Parathyroid adenoma (tissue), 2 donors: Measurements from ENCODE around the gene MGST2.

ENCODE experiments used
- H2AFZ ChIP-seq: fragments of 300-600 bp; sonication (generic); one replicate; pipeline ENCODE4 v1.7.0; 2017; ENCODE audit warnings: antibody characterized with exemption, mild to moderate bottlenecking
- H3K27ac ChIP-seq: fragments of 300-600 bp; sonication (generic); one replicate; pipeline ENCODE4 v1.7.0; 2017
- H3K27me3 ChIP-seq: fragments of 300-600 bp; sonication (generic); one replicate; pipeline ENCODE4 v1.7.0; 2017; ENCODE audit warnings: low read length; ENCODE audit not compliant: control insufficient read depth, insufficient read depth
- H3K36me3 ChIP-seq: fragments of 300-600 bp; sonication (generic); one replicate; pipeline ENCODE4 v1.7.0; 2017; ENCODE audit warnings: low read length; ENCODE audit not compliant: control insufficient read depth, insufficient read depth
- H3K4me1 ChIP-seq: fragments of 300-600 bp; sonication (generic); one replicate; pipeline ENCODE4 v1.7.0; 2017; ENCODE audit warnings: control low read depth
- H3K4me2 ChIP-seq: fragments of 300-600 bp; sonication (generic); one replicate; pipeline ENCODE4 v1.7.0; 2017; ENCODE audit warnings: low read length
- H3K4me3 ChIP-seq: fragments of 300-600 bp; sonication (generic); one replicate; pipeline ENCODE4 v1.7.0; 2017; ENCODE audit warnings: low read depth, low read length
- H3K79me2 ChIP-seq: fragments of 300-600 bp; sonication (generic); one replicate; pipeline ENCODE4 v1.7.0; 2017; ENCODE audit warnings: control low read depth
- H3K9ac ChIP-seq: fragments of 300-600 bp; sonication (generic); one replicate; pipeline ENCODE4 v1.7.0; 2017; ENCODE audit warnings: mild to moderate bottlenecking
- H3K9me3 ChIP-seq: fragments of 300-600 bp; sonication (generic); one replicate; pipeline ENCODE4 v1.7.0; 2017; ENCODE audit warnings: low read length; ENCODE audit not compliant: control insufficient read depth
- CTCF ChIP-seq: fragments of 300-600 bp; sonication (generic); IDR thresholded peaks from one replicate; pipeline ENCODE4 v1.7.0; 2017; ENCODE audit warnings: antibody characterized with exemption, mild to moderate bottlenecking
- donor health status: primary hyperparathyroidism.

The MGST2 gene

GRCh38 chr4:139670775-139671174 is 5.2 kb downstream of the MGST2 start:
- Histone ChIP-seq H3K4me2 (no peak overlapping the region), H3K79me2 (peaks cover 6% of the 10 kb centered on the region), H3K27me3 (no peaks in the 10 kb centered on the region), H3K4me1 (peaks cover 3% of the 10 kb centered on the region), H3K27ac (no peak overlapping the region), H3K9ac (no peak overlapping the region), H2AFZ (no peak overlapping the region), H3K4me3 (no peak overlapping the region), H3K9me3 (no peaks in the 10 kb centered on the region), H3K36me3 (no peaks in the 10 kb centered on the region)
- no peak for TF ChIP-seq CTCF

- Histone ChIP-seq H3K9me3 (no peaks in the 10 kb centered on the region), H3K79me2 (peaks cover 5% of the 10 kb centered on the region), H3K9ac (no peak overlapping the region), H3K36me3 (no peaks in the 10 kb centered on the region), H2AFZ (no peak overlapping the region), H3K27me3 (no peaks in the 10 kb centered on the region), H3K4me1 (peaks cover 3% of the 10 kb centered on the region), H3K4me2 (no peak overlapping the region), H3K27ac (no peak overlapping the region), H3K4me3 (no peak overlapping the region)
- no peak for TF ChIP-seq CTCF
Measured at GRCh38 chr4:139672215-139672614, 6.6 kb downstream of the MGST2 start.

- Histone ChIP-seq H3K36me3 (no peaks in the 10 kb centered on the region), H3K79me2 (peaks cover 4% of the 10 kb centered on the region), H3K4me2 (no peak overlapping the region), H3K9me3 (no peaks in the 10 kb centered on the region), H3K4me1 (peaks cover 3% of the 10 kb centered on the region), H3K4me3 (no peak overlapping the region), H3K27me3 (no peaks in the 10 kb centered on the region), H3K9ac (no peak overlapping the region), H2AFZ (no peak overlapping the region), H3K27ac (no peak overlapping the region)
- TF ChIP-seq CTCF: no peak
Measured at GRCh38 chr4:139672732-139673131, 7.1 kb downstream of the MGST2 start.

DNA sequence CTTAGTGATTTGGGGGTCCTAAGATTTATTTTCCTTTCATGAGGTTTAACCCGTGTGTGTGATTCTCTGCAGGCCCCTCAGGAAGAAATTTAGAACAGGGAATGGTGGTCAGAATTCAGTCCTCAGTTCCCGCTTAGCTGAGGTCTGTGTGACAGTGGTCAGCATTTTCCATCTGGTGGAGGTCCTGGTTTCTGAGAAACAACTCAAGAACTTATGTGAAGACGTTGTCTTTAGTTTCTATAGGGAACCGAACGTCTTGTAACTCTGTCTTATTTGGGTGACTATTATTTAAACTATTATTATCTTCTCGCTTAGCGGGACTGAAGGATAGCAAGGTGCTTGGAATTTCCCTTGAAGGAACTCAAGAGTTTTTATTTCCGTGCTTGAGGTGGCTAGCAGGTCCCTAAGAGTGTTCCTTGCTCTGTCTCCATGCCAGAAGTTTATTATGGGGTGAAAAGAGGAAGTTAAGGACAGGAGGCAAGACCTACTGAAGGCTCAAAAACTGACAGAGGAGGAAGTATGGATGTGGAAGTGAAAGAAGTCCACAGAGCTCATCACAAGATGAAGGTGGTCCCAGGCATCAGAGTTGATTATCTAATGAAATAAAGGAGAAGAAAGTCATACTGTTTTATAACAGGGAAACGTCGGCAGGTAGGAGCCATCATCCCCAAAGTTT is 9.4 kb downstream of the MGST2 start:
- Histone ChIP-seq H3K27me3 (no peaks in the 10 kb centered on the region), H3K27ac (no peak overlapping the region), H3K36me3 (no peaks in the 10 kb centered on the region), H3K79me2 (peaks cover 4% of the 10 kb centered on the region), H3K9ac (no peak overlapping the region), H3K4me2 (no peak overlapping the region), H2AFZ (no peak overlapping the region), H3K4me1 (peaks cover 3% of the 10 kb centered on the region), H3K9me3 (no peaks in the 10 kb centered on the region), H3K4me3 (no peak overlapping the region)
- TF ChIP-seq CTCF: no peak

DNA sequence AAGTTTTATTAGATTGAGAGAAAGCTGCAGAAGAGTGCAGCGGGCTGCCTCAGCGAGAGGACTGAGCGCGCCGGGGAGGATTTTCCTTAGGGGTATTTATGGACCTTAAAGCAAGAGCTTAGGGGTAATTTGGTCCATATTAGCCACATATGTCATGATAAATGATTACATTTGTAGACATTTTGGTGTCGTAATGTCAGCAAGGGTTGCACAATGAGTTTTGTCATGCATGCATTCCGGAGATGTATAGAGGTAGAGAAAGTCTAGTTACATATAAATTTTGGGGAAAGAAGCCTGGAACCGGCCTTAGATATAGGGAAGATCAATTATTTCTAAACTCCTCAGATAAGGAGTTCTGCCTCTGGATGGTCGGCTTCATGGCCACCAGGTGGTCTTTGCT is 10.0 kb downstream of the MGST2 start:
- no peak overlapping the region for H2AFZ ChIP-seq
- H3K4me1 ChIP-seq: peaks cover 3% of the 10 kb centered on the region
- H3K4me2 ChIP-seq: no peak overlapping the region
- no peak overlapping the region for H3K27ac ChIP-seq
- peaks cover 4% of the 10 kb centered on the region for H3K79me2 ChIP-seq
- no peak overlapping the region for H3K9ac ChIP-seq
- no peaks in the 10 kb centered on the region for H3K27me3 ChIP-seq
- H3K36me3 ChIP-seq: no peaks in the 10 kb centered on the region
- TF ChIP-seq CTCF: no peak
- H3K9me3 ChIP-seq: no peaks in the 10 kb centered on the region
- H3K4me3 ChIP-seq: no peak overlapping the region
